ENCODE results near the gene C1orf21.

C1orf21 gene

DNA sequence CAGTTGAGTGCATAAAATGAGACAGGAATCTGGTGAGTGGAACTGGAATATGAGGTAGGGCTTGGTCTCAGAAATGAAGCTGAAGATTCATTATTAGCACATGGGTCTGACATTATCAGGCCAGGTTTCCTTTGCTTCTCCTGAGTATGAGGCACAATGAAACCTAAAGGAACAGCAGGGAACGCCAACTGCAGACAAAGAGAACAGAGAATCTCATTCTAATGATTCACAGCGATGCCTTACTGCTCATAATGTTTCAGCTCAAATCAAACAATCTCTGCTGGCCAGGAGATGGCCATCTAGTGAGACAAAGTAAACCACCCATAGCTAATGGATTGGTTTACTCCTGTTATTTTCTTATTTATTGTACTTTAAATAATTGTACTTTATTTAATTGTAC, 133.5 kb downstream of the C1orf21 start:
- no peak for DNase-seq (ENCODE audit: low spot score)

DNA sequence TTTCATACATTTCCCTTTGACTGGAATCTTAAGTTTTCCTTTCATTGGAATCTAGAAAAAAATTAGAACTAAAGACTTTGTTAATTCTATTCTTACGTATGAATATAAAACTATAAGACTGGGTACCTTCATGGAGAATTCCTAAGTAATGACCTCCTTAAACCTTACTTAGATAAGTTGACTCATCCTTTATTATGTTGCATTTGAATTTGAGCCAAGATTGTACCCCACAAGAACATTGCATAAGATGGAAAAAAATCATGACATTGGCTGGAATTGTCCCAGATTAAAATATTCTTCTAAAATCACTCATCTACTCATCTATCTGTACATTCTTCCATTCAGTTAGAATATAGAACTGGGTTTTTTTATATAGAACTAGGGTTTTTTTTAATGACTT, 137.4 kb downstream of the C1orf21 start:
- no peak for DNase-seq (ENCODE audit: low spot score)

DNA sequence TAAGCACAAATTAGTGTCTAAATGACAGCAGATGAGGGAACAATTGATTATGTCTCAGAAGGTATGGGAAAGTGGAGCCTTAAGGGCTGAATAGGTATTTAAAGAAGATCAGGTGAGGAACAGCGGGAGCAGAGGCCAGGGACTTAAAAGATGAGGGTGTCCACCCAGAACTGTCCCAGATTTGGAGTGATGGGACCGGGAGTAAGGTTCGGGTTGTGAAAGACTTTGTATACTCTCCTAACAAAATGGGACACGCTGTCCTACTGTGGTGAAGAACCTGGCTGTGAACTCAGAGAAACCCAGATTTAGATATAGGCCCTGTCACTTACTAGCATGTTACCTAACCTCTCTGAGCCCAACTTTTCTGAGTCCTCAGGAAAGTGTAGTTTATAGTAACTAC, 140.6 kb downstream of the C1orf21 start:
- no peak for DNase-seq (ENCODE audit: low spot score)

DNA sequence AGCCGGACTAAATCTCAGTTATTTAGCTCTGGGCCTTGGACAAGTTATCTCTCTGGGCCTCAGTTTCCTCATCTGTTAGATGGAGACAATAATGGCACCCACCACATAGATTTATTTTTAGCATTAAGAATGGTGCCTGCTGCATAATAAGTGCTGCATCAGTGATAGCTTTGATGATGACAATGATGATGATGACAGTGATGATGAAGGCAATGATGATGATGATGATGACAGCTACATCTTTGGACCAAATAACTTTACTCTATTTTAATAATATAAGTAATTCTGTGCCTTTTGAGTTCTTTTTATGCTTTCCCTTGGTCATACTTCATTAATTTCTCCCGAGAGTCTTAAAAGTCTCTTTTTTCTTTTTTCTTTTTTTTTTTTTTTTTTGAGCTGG, 143.4 kb downstream of the C1orf21 start:
- DNase-seq (ENCODE audit: low spot score) = no peak

DNA sequence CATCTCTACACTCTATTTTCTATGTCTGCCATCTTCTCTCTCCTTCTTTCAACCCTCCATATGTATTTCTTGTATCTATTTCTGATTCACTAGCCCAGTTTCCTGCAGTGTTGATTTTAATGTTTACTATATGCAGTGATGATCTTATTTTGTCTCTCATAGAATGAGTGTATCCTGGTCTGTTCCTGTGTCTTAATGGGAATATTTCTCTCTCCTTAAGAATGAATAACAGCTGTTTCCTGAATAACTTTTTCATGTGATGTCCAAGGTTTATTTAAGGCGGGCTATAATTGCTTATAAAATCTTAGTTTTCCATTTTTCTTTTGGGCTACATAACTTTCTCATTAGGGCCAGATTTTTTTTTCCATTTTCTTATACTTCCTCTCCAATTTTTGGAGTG, 144.5 kb downstream of the C1orf21 start:
- no peak for DNase-seq (ENCODE audit: low spot score)

DNA sequence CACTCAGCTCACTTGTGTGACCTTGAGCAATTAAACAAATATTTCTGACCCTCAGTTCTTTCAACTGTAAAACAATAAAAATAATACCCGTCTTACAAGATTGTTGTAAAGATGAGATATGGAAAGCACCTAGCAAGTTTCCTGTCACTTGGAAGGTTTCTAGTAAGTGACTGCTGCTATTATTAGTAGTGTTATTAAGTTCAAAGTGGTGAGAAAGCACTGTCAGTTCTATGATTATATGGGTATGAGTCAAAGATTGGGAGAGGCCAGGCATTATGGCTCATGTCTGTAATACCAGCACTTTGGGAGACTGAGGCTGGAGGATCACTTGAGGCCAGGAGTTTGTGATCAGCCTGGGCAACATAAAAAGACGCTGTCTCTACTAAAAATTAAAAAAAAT, 145.4 kb downstream of the C1orf21 start:
- DNase-seq (ENCODE audit: low spot score) = no peak

DNA sequence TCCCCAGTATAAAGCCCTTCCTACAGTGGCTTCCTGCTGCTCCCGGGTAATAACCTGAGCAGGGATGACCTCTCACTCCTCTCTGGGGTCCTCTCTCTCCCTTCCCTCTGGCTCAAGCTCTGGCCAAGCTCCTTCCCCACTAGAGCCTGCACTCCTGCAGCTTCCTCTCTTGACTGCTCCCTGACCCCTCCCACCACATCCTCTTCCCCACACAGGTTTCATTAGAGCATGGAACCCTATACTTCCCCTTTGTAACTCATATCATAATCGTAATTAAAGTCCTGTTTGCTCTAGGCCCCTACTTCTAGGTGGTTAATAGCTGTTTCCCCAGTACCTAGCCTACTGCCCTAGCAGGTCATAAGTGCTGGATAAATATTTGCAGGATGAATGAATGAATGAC, 146.2 kb downstream of the C1orf21 start:
- DNase-seq (ENCODE audit: low spot score) = peak; percentile 5

DNA sequence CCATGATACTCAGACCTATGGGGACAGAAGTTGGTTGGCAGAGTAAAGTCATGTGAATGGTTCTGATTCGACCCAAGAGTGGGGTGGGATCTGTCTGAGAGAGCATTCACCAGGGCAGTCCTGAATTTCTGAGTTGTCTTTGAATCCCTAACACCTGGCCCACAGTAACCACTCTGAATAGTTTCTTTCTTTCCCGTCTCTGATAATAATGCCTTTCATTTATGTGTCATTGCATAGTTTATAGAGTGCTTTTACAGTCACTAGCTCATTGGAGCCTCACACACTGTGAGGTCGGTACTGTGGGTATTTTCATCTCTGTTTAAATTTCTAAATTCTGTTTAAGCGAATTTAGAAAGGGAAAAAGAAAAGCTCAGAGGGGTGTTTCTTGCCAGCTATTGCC, 147.1 kb downstream of the C1orf21 start:
- no peak for DNase-seq (ENCODE audit: low spot score)

DNA sequence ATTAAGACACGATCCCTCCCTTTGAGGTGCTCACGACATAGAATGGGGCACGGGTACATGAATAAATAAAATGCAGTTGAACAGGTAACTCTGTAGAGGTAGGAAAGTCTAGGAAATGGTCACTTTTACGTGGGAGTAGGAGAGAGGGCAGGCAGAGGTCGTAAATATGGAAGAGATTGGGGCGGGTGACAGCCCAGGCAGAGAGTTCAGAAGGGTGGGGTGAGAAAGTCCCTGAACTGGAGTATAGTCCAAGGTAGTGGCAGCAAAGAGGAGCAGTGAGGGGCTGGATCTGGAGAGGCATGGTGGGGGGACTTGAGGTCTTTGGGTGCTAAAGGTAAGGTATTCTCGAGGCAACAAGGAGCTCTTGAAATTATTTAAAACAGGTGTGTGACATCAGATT, 147.9 kb downstream of the C1orf21 start:
- DNase-seq (ENCODE audit: low spot score) = no peak

DNA sequence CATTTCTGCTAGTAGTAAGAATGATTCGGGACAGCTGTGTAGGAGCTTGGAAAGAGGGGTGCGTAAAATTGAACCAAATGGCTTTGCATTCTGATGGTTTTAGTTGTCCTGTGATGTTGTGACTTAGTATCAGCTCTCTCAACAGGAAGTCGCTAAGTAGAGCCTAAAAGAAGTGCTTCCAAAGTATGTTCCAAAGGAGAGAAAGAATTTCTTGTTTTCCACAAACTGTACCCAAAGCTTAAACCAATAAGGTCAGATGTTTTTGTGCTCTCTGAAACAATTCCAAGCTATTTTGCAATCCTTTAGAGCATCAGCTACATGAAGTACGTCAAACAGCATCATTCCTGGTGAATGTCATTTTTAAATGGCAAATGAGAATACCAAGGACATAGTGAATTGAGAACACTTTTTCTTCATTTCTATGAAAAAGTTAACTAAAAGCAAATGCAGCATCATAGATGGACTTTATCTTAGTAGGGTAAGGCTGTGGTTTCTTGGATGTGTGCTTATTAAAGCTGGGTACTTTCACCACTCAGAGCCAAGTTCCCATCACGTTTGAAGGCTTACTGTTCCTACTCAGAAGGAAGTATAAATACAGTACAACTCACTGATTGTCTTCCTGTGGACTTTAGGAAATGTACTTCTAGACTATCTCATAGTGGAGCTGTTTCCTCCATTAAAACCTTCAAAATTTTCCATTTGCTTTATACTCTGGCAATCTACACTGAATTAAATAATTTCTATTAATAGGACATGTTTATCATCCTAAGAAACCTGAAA, 148.6 kb downstream of the C1orf21 start:
- no peak for DNase-seq (ENCODE audit: low spot score)

DNA sequence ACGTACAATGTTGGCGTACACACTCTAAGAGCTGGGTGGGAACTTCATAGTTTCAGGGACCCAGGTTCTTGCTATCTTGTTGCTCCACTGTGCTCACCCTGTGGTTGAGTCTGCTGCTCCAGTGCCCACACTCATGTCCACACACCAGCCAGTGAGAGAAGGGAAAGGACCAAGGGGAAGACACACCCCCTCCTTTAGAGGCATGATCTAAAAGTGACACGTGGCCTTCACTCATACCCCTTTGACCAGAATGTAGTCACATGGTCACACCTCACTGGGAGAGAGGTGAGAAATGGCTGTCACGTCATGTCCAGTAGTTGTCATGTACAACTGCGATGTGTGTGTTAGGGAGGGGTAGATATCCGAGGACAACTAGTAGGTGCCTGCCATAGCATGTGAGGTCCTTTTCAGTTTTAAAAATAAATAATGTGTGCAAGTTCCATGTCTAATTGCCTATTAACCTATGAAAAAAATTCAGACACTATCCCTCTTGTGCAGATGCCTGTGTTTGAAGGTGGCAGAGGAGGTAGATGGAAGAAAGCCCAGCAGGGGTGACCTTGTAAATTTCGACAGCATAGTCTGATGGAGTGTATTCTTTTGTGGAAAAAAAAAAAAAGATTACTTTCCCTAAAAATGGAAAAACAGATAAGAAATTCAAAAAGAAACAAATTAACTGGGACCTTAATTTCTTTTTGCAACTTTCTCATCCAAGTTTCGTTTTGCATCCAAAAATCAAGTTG, 149.6 kb downstream of the C1orf21 start:
- no peak for DNase-seq (ENCODE audit: low spot score)

DNA sequence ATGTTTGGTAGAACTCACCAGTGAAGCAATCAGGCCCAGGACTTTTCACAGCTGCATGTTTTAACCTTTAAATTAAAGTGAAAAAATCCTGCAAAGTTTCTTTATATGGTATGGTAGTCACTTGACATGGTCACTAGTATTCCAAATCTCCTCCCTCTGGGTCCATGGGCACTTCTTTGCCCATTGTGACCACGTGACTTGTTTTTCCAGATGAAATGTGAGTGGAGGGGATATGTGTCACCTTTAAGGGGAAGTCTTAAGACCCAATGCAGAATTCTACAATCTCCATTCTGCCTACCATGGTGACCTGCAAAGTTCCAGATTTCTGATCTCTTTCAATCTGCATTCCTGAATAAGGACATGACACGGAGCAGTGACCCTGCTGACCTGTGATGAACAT, 152.8 kb downstream of the C1orf21 start:
- no peak for DNase-seq (ENCODE audit: low spot score)

DNA sequence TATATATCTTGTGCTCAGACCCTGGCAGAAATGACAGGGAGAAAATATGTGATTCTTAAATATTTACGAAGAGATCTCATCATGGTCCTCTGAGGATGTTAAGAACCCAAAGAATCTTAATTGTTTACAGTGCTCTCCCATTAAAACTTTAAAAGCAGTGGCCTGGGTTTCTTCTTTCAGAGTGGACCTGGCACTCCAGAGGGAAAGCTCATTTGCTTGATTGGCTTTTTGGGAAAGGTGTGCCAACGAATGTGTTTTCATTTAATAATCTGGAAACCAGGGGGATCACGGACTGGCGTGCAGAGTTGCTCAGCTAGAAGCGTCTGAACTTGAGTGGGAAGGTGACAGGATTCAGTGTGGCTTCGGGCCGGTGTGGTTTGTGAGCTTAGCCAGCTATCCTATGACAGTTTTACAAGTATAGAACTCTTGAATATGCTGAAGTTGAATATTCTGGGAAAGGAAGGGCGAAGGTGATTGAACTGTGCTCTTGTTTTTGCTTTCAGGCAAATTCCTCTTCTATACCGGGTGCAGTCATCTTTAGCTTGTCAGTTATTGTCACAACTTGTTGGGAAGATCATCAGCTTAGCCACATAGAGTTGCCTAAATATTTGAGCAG, 154.8 kb downstream of the C1orf21 start:
- DNase-seq (ENCODE audit: low spot score) = no peak

DNA sequence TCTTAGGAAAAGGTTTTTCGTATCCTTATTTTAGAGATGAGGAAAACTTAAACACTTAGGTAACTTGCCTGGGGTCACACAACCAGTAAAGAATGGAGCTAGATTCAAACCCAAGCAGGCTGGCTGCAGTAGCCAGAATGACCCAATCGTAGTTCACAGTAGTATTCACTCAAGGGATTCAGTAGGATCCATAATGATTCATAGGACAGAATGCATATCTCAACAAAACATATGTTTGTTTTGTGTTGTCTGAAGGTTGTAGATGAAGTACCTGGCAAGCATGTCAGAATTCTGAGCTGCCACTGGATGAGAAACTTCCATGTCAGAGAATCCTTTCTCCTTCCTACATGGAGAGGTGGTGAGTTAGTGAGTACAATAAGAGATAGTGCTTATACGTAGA, 155.5 kb downstream of the C1orf21 start:
- DNase-seq (ENCODE audit: low spot score) = no peak

DNA sequence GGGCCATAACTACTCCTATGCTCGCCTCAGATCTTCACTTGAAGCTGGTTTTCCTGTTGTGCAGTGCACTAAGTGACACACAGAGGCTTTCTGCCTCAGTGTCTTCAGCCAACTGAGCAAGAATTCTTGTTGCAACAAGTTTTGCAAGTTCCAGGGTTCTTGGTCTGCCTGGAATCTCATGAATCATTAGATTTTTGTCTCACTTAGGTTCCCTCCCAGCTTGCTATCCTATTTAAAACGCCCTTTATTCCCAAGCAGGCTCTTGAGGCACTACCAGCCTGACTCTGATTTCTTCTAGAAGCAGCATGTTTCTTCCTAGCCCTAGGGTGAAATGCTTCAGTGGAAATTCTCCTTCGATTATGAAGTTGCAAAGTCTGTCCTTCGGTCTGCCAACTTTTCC, 158.8 kb downstream of the C1orf21 start:
- DNase-seq (ENCODE audit: low spot score) = no peak

DNA sequence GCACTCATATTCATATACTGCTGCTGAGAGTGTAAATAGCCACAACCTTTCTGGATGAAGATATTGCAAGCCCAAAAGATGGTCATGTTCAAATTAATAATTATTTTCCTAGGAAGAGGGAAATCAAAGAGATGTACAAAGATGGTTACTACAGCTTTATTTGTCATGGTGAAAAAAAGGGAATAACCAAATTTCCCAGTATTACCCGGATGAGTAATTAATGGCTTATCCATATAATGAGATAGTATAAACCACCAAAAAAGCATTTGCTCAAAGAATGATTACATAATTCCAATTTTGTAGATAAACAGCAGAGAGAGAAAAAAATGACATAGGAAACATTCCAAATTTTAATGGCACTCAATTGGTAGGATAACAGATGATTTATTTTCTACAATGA, 165.6 kb downstream of the C1orf21 start:
- DNase-seq (ENCODE audit: low spot score) = no peak

DNA sequence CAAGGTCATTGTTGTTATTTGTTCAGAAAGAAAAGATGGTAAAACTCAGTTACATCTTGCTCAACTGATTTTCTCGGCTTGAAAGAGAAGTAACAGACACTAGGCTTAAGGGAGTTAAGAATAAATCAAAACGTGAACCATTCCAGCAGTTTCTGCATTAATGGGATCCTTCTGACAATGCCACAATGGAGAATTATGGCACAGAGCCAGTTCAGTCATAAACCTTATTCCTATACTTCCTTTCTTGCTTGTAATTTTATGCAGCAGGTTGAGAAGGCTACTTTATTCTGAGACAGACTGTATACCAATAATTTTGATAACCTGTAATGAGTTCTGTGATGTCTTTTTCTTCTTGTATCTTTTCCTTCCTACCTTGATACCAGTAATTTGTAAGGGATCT, 167.0 kb downstream of the C1orf21 start:
- no peak for DNase-seq (ENCODE audit: low spot score)

DNA sequence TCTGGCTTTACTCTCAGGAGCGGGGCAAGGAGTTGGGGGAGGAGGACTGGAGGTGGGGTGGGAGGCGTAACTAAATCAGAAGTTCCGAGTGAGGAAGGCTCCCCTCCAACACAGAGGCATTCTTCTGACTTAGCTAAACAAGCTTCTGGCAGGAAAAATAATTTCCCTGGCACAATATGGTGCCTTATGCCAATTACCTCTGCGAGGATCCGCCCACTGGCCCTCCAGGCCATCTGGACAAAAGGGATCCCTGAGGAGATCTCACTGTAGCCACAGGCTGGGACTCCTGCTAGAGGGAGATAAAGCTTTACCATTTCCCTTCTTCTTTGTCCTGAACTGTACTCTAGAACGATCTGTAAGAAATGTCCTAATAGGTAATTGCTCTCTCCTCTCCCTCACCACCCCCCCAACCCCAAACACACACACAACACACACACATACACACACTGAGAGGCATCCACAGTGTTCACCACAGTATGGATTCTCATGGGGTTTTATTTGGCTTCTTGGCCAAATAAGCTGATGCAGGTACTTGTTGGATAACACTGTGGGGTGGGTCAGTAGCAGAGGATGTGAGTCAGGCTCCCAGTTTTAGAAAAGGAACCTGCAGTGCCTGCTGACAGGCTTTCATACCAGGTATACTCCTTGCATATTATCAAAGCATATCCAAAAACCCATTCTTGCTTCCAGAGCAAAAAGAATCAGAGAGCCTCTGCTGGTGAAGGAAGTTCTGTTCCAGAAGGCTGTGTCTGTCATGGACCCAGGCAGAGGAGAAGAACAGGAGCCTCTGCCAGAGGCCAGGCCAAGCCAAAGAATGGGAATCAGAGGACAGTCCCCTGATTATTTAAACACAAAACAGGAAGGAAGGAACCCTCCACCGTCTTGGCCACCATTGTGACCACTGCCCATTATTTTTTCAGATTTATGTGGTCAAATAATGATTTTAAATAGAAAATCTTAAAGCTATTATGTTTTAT, 169.1 kb downstream of the C1orf21 start:
- no peak for DNase-seq (ENCODE audit: low spot score)

DNA sequence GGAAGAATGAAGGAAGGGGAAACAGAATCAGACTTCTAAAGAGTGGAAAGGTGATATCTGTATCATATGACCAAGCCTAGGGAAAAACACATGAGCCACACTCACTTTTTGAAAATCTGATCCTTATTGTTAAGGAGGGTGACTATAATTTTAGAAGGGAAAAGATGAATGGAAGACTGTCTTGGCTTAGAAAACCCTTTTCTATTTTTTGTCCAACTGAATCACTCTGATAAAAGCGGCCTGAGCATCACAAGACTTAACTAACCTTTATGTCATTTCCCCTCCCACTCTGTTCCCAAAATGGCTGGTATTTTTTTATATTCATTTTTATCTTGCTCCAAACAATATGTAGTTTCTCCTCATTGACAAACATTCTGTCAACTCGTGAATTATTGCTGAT, 169.8 kb downstream of the C1orf21 start:
- DNase-seq (ENCODE audit: low spot score) = no peak

DNA sequence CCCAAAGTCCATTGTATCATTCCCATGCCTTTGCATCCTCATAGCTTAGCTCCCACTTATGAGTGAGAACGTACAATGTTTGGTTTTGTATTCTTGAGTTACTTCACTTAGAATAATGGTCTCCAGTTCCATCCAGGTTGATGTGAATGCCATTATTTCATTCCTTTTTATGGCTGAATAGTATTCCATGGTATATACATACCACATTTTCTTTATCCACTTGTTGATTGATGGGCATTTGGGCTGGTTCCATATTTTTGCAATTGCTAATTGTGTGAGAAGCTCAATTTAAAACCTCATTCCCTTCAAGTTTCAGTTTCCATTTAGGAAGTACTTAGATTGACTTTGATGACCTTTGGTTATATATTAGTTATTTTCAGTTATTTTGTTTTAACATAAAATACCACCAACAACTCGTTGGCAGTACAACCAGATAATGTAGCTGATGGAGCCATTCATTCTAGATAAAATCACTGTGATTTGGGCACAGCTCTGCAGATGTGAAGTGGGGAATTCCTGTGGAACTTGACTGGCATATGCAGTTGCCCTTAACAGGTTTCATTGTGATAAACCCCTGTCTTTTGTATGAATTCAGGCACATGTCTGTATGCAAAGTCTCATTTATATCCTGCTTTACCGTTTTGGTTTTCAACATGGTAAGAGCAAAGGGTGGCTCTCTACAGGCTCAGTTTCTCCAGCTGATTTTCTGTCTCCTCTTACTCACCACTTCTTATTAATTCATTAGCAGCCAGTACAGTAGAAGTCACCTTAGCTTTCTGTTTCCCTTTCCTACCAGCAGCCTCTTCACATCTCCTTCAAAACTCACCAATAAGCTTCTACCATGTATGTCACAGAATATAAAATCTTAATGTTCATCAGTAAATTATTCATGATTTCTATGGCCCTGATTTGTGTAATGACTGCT, 170.9 kb downstream of the C1orf21 start:
- no peak for DNase-seq (ENCODE audit: low spot score)

DNA sequence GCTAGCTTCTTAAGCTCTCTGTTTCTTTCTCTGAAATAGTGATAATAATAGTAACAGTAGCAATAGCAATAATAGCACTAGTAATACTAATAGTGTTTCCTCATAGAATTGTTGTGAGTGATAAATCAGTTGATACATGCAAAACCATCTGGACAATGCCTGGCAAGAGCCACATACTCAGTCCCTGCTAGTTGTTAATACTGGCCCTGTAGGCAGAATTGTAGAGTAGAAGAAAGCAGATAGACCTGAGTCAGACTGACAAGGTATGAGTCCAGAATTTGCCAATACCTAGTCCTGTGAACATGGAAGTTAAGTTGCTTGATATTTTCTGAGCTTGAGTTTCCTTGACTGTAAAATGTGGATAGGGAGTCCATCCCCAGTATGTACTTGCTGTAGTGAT, 171.9 kb downstream of the C1orf21 start:
- DNase-seq (ENCODE audit: low spot score) = no peak

Data from NAMALWA (cell line).